ENCODE data around the gene ZMYND11.

DNA sequence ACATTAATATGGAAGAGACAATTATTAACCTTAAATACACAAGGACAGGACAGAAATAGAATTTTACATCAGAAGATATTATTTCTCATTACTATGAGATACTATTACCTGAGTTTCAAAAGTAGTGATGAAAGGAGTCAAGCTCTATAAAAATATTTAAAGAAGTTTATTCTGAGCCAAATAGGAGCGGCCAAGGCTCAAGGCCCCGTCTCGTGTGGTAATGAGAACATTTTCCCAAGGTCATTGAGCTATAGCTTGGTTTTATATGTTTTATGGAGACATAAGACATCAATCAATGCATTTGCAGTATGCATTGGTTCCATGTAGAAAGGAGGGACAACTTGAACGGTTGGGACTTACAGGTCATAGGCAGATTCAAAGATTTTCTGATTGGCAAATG lies 29.4 kb upstream of the ZMYND11 start:
- TF ChIP-seq POLR2A (IDR thresholded peaks at IDR 0.05; ENCODE audit: low read depth, low read length) = no peak
- no peak for TF ChIP-seq TAF1 (IDR thresholded peaks at IDR 0.05; ENCODE audit: borderline replicate concordance, low read depth, low read length)
- no peak for TF ChIP-seq POLR2AphosphoS5 (IDR thresholded peaks at IDR 0.05; ENCODE audit: low read depth, low read length)

Measured in GM12892 (cell line).